ENCODE measurements around the gene NYAP1.
"Not testable (repeated sequence)": the region's sequence is repeated elsewhere in the genome, so short reads cannot be mapped to it uniquely, and the experiment has no call there.

The NYAP1 gene

GRCh38 chr7:100513212-100513810 lies 29.6 kb downstream of the NYAP1 start:
- no peak for DNase-seq (ENCODE audit: low spot score)

GRCh38 chr7:100515072-100515532 lies 31.4 kb downstream of the NYAP1 start:
- peak; percentile 46 for DNase-seq (ENCODE audit: low spot score)

- DNase-seq (ENCODE audit: low spot score), result peak; percentile 98
Measured at GRCh38 chr7:100516135-100516812, 32.5 kb downstream of the NYAP1 start.

- no peak for DNase-seq (ENCODE audit: low spot score)
Measured at GRCh38 chr7:100517305-100517704, 33.6 kb downstream of the NYAP1 start.

GRCh38 chr7:100519580-100519979 lies 35.9 kb downstream of the NYAP1 start:
- DNase-seq (ENCODE audit: low spot score), result no peak

- DNase-seq (ENCODE audit: low spot score), result no peak
Measured at GRCh38 chr7:100520138-100520537, 36.4 kb downstream of the NYAP1 start.

GRCh38 chr7:100521076-100521475 lies 37.3 kb downstream of the NYAP1 start:
- no peak for DNase-seq (ENCODE audit: low spot score)

GRCh38 chr7:100521909-100522593 lies 38.3 kb downstream of the NYAP1 start:
- not testable (repeated sequence) for DNase-seq (ENCODE audit: low spot score)

GRCh38 chr7:100523192-100523591 lies 39.5 kb downstream of the NYAP1 start:
- DNase-seq (ENCODE audit: low spot score), result not testable (repeated sequence)

GRCh38 chr7:100528108-100528866 lies 44.6 kb downstream of the NYAP1 start:
- not testable (repeated sequence) for DNase-seq (ENCODE audit: low spot score)

- DNase-seq (ENCODE audit: low spot score), result no peak
Measured at GRCh38 chr7:100532165-100533022, 48.7 kb downstream of the NYAP1 start.

GRCh38 chr7:100535982-100536381 lies 52.3 kb downstream of the NYAP1 start:
- DNase-seq (ENCODE audit: low spot score), result not testable (repeated sequence)

GRCh38 chr7:100536695-100537094 lies 53.0 kb downstream of the NYAP1 start:
- DNase-seq (ENCODE audit: low spot score), result not testable (repeated sequence)

- no peak for DNase-seq (ENCODE audit: low spot score)
Measured at GRCh38 chr7:100538348-100538653, 54.6 kb downstream of the NYAP1 start.

- DNase-seq (ENCODE audit: low spot score), result peak; percentile 100
Measured at GRCh38 chr7:100538654-100539435, 55.1 kb downstream of the NYAP1 start, which contains the start of gene AGFG2. Gene AGFG2, plus strand, starts transcription at chr7:100539203. Its CDS starts 144 bp downstream, at chr7:100539347.

GRCh38 chr7:100539436-100540006 lies 55.8 kb downstream of the NYAP1 start:
- DNase-seq (ENCODE audit: low spot score), result peak; percentile 51

- DNase-seq (ENCODE audit: low spot score), result peak; percentile 54
Measured at GRCh38 chr7:100540073-100540723, 56.5 kb downstream of the NYAP1 start.

GRCh38 chr7:100541309-100541708 lies 57.6 kb downstream of the NYAP1 start:
- DNase-seq (ENCODE audit: low spot score), result not testable (repeated sequence)

- DNase-seq (ENCODE audit: low spot score), result no peak
Measured at GRCh38 chr7:100543586-100543985, 59.9 kb downstream of the NYAP1 start.

- no peak for DNase-seq (ENCODE audit: low spot score)
Measured at GRCh38 chr7:100544386-100544785, 60.7 kb downstream of the NYAP1 start.
